Endothelial cell of hepatic sinusoid (primary cell): ENCODE results near the gene MDFIC2.
"Not testable (repeated sequence)": the region's sequence is repeated elsewhere in the genome, so short reads cannot be mapped to it uniquely, and the experiment has no call there.

Experiments
- in situ Hi-C: cut with HindIII; loops from 2 replicates; pipeline ENCODE4 v1.10.0; 2017; ENCODE audit warnings: low sequenced_read_pairs

Gene MDFIC2

DNA sequence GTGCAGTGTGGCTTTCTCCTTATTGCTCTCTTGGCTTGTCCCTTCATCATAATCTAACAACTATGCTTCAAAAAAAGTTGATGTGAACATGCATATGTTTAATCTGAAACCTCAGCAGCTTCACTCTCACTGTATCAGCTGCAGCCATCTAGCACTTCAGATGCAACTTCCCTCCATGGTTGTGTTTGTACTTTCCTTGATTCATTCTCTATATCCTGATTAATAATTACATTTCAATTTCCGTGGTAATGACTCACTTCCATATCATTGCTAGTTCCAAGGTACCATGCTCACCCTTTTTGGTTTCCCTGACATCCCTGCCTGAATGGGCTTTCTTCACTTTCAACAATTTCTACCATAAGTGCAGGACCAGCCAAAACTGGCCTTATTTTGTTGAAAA is 51.2 kb downstream of the MDFIC2 start:
- in situ Hi-C loops = no loop called here

DNA sequence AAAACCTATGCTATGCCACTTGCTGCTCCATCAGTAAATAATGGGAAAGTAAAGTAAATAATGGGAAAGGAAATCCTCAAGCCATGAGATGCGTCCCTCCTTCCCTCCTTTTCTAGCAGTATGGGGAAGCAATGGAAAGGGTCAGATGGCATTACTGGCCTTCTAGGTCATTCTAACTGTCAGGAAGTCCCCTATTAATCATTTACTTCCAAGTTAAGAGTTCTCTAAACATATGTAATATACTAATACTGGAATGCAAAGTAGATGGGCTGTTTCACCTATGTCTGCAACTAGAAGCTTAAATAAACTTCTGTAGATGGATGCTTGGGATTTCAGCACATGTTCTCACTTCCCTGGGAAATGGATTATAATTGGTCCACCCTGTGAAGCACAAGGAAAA is 55.9 kb downstream of the MDFIC2 start:
- in situ Hi-C loops = no loop called here

GRCh38 chr3:70250492-70250891 is 61.9 kb downstream of the MDFIC2 start:
- in situ Hi-C loops = no loop called here

GRCh38 chr3:70249509-70250160 is 62.8 kb downstream of the MDFIC2 start:
- in situ Hi-C loops = no loop called here

DNA sequence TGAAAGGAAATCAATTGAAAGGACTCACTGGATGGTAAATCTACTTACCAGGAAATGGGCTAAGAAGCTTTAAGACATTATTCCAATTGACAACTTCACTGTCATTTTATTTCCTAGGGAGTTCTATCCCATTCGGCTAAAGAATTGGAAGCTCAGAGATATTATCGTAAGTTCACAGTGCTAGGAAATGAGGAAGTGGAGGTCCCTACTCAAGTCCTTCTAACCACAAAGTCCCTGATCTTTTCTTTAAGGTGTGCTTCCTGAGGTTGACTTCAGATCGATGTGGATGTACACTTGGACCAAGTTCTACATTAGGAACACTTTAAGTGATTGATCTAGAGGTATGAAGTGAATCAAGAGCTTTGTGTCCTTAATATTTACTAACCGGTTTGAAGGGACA is 63.6 kb downstream of the MDFIC2 start:
- in situ Hi-C loops = no loop called here

GRCh38 chr3:70247955-70248354 is 64.5 kb downstream of the MDFIC2 start:
- in situ Hi-C loops = no loop called here

DNA sequence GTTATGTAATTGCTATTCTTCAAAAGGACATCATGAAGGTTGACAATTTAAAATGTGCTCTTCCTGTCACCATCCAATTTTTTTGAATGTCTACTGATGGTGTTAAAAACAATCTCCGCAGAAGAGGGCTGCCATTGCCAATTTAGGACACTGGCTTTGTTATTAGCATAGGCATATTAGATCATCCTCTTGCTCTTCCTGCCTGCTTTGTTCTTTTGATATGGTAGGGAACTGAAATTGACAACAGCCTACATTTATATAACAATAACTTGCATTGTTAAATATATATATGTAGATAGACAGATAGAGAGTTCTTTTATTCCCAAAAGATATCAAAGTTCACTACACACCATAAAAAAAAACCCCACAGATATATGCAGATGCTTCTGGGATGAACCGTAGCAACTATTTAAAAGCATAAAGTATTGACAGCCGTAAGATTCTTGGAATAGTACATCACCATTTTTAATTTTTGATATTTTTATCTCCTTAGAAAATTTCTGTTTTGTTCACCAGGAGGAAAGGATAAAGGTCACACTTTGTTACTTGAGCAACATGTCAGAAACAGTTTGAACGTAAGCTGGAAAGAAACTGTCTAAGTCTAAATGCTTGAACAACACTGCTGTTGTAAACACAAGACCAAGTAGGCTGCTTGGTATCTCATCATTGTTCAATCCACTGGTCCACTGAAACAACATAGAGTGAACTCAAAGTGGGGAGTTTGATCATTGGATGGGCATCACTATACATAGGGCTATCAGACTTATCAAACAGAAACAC is 66.5 kb downstream of the MDFIC2 start:
- in situ Hi-C loops = no loop called here

GRCh38 chr3:70244422-70244821 is 68.0 kb downstream of the MDFIC2 start:
- in situ Hi-C loops = no loop called here

- in situ Hi-C loops = no loop called here
Observed at GRCh38 chr3:70242297-70242882, 70.0 kb downstream of the MDFIC2 start.

- in situ Hi-C loops = no loop called here
Observed at GRCh38 chr3:70233812-70234211, 78.6 kb downstream of the MDFIC2 start.

GRCh38 chr3:70233112-70233511 is 79.3 kb downstream of the MDFIC2 start:
- in situ Hi-C loops = no loop called here

GRCh38 chr3:70231266-70231701 is 81.2 kb downstream of the MDFIC2 start:
- in situ Hi-C loops = no loop called here

DNA sequence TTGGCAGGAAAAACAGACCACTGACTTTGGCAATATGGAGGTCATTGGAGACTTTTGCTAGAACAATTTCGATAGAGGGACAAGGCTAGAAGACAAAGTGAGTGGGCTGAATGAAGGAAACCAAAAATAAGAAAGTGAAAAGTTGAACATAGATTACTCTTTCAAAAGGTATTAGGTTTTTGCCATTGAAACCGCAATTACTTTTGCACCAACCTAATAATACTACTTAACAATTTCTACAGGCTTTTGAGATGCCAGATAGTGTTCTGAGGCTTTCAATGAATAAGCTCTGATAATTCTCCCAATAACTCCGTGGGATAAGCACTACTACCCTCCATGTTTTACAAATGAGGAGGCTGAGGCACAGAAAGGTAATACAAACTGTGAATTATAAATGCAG is 85.0 kb downstream of the MDFIC2 start:
- in situ Hi-C loops = no loop called here

DNA sequence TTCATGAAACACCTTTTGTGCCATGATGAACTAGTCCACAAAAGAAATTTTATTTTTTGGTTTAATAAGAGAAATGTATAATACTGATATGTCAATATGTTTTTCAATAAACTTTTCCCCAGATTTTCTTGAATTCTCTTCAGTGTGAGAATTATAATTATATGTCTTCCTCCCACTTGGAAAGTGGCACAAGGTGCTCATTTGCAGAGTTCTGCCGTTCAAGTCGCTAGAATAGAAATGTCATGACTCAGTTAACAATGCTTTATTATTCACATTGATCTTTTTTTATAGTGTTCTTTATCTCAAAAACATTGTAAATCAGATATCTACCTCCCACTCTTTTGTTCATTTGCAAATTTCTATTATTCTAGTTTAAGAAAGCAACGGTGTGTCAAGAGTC is 87.3 kb downstream of the MDFIC2 start:
- in situ Hi-C loops = no loop called here

- in situ Hi-C loops = no loop called here
Observed at GRCh38 chr3:70224337-70224736, 88.1 kb downstream of the MDFIC2 start.

- in situ Hi-C loops = no loop called here
Observed at GRCh38 chr3:70218471-70218870, 94.0 kb downstream of the MDFIC2 start.

- in situ Hi-C loops = not testable (repeated sequence)
Observed at GRCh38 chr3:70211274-70211673, 101.2 kb downstream of the MDFIC2 start.

DNA sequence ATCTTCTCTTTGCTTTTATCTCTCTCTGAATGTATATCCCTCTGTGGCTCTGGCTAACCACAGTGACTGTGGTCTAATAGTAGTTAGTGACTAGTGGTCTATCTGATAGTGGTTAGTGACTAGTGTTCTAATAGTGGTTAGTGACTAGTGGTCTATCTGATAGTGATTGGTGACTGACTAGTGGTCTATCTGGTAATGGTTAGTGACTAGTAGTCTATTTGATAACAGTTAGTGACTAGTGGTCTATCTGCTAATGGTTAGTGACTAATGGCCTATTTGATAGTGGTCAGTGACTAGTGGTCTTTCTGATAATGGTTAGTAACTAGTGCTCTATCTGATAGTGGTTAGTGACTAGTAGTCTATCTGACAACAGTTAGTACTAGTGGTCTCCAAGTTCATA is 110.5 kb downstream of the MDFIC2 start:
- in situ Hi-C loops = no loop called here

DNA sequence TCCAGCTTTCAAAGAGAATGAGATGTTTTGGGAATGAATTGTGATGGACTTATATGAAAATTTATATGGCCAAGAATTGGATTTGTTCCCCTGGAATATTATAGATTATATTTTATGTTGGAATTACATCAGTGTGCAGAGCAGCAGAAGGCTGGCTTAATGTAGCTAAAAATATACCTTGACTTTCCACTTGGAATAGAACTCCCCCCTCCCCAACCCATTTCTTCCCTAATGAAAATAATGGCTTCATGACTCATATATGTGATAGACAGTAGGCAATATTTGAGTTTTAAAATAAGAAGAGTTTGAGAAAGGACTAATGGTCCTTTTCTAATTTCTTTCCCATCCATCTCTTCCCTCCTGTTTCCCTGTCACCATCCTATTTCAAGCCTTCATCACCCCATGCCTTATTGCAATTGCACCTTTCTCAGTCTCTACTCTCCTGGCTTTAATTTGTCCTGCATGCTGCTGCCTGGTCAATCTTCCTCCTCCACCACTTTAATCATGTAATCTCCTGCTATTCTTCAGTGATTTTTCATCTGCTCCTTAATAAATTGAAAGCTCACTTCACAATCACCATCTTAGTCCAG is 122.5 kb downstream of the MDFIC2 start:
- in situ Hi-C loops = no loop called here

GRCh38 chr3:70186221-70186620 is 126.2 kb downstream of the MDFIC2 start:
- in situ Hi-C loops = no loop called here

- in situ Hi-C loops = no loop called here
Observed at GRCh38 chr3:70185661-70186060, 126.8 kb downstream of the MDFIC2 start.
